Mucosa of stomach (tissue), 1 donor: ENCODE results near the gene C19orf44.
"Not testable (repeated sequence)": the region's sequence is repeated elsewhere in the genome, so short reads cannot be mapped to it uniquely, and the experiment has no call there.

ENCODE experiments used
- H3K27me3 ChIP-seq: one replicate; pipeline ENCODE4 v1.7.0; 2013; ENCODE audit warnings: mild to moderate bottlenecking, low read length; ENCODE audit not compliant: control insufficient read depth, insufficient read depth
- H3K36me3 ChIP-seq: one replicate; pipeline ENCODE4 v1.7.0; 2013; ENCODE audit warnings: low read length; ENCODE audit not compliant: control insufficient read depth, insufficient read depth
- H3K4me1 ChIP-seq: one replicate; pipeline ENCODE4 v1.7.0; 2013; ENCODE audit warnings: mild to moderate bottlenecking, low read length; ENCODE audit not compliant: control insufficient read depth, insufficient read depth
- H3K4me3 ChIP-seq: one replicate; pipeline ENCODE4 v1.7.0; 2013; ENCODE audit warnings: low read length
- H3K9ac ChIP-seq: one replicate; pipeline ENCODE4 v1.7.0; 2013; ENCODE audit warnings: mild to moderate bottlenecking, low read length, moderate library complexity
- H3K9me3 ChIP-seq: one replicate; pipeline ENCODE4 v1.7.0; 2013; ENCODE audit warnings: mild to moderate bottlenecking, low read length, moderate library complexity; ENCODE audit not compliant: control insufficient read depth
- donor health status: Pancreatic carcinoma.

C19orf44 gene

DNA sequence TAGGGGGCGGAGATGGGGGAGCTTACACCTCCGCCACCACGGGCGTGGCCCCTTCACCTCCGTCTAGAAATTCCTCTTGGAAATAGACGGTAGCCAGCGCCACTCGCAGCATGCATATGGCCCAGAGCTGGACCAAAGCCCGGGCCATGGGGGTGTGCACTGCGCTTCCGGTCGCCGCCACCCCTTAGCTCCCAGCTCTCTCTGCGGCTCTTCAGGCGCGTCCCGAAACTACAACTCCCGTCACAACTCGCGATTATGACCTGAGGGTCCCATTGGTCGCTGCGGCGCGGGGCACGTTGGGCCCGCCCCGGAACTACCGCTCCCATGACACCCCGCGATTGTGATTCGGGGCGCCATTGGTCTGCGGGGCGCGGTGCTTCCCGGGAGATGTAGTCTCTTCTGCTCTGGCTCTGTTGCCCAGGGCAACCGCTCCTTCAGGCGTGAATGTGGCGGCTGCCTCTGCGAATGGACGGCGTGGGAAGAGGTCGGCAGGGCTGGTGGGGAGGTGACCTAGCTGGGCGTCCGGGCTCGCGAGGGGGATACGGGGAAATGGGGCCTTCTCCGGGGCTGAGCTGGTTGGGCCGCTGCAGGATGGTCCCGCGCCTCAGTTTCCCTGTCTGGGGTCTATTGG, at the start of gene C19orf44, which contains the start of gene CALR3:
TSS of gene C19orf44 (plus strand) at position 413 of the 631 bp plus-strand sequence. CDS start 4,399 bp downstream, outside the sequence.
TSS of gene CALR3 (minus strand) at position 186 of the 631 bp plus-strand sequence. CDS start at position 148, 38 bp downstream.
- Histone ChIP-seq H3K4me3 (peak within 1 kb of the TSS; percentile 53), H3K4me1 (peaks cover 13% of the 10 kb centered on the region), H3K27me3 (no peaks in the 10 kb centered on the region), H3K9ac (peak within 1 kb of the TSS; percentile 78), H3K36me3 (no peaks in the 10 kb centered on the region), H3K9me3 (no peaks in the 10 kb centered on the region)

GRCh38 chr19:16446724-16447368, 49.3 kb upstream of the C19orf44 start:
- H3K9ac ChIP-seq: no peak overlapping the region
- H3K4me1 ChIP-seq: peaks cover 28% of the 10 kb centered on the region
- H3K4me3 ChIP-seq: no peak overlapping the region

DNA sequence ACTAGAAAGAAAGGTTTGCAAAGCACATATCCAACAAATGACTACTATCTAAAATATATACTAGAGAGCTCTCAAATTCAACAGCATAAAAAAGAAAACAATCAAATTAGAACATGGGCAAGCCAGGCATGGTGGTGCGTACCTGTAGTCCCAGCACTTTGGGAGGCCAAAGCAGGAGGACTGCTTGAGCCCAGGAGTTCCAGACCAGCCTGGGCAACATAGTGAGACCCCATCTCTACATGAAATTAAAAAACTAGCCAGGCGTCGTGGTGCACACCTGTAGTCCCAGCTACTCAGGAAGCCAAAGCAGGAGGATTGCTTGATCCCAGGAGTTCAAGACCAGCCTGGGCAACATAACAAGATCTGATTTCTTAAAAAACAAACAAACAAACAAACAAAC, 47.3 kb upstream of the C19orf44 start:
- not testable (repeated sequence) for H3K27me3 ChIP-seq, H3K9me3 ChIP-seq, H3K4me3 ChIP-seq, H3K9ac ChIP-seq, H3K36me3 ChIP-seq
- H3K4me1 ChIP-seq: peaks cover 19% of the 10 kb centered on the region

More at GRCh38 chr19:16446724-16447368, 49.3 kb upstream of the C19orf44 start:
- no peaks in the 10 kb centered on the region for H3K9me3 ChIP-seq
- no peaks in the 10 kb centered on the region for H3K36me3 ChIP-seq
- no peaks in the 10 kb centered on the region for H3K27me3 ChIP-seq

DNA sequence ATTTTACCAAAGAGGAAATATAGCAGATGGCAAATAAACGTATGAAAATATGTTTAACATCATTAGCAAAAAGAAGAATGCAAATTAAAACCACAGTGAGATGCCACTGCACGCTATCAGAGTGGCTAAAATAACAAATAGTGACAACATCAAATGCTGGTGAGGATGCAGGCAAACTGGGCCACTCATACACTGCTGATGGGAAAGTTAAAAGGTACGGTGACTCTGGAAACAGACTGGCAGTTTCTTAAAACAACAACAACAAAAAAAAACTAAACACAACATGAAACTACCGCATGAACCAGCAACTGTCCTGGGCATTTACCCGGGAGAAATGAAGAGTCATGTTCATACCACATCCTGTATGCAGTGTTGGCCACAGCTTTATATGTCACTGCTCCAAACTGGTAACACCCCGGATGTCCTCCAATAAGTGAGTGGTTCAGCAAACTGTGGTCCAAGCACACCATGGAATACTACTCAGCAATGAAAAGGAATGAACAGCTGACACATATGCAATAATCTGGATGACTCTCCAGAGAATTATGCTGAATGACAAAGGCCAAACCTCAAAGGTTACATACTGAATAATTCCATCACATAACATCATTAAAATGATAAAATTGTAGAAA, 46.7 kb upstream of the C19orf44 start:
- Histone ChIP-seq H3K27me3 (no peaks in the 10 kb centered on the region), H3K4me3 (no peak overlapping the region), H3K9ac (no peak overlapping the region), H3K36me3 (no peaks in the 10 kb centered on the region), H3K4me1 (peaks cover 19% of the 10 kb centered on the region), H3K9me3 (no peaks in the 10 kb centered on the region)

DNA sequence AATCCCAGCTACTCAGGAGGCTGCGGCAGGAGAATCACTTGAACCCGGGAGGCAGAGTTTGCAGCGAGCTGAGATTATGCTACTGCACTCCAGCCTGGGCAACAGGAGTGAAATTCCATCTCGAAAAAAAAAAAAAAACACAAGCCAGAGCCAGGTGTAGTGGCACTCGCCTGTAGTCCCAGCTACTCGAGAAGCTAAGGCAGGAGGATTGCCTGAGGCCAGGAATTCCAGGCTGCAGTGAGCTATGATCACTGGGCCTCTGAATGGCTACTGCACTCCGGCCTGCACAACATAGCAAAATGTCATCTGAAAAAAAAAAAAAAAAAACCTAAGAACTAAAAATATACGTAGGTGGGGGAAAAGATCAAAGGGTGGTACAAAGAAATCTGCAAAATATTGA, 43.9 kb upstream of the C19orf44 start:
- no peak overlapping the region for H3K9ac ChIP-seq
- H3K4me1 ChIP-seq: peaks cover 12% of the 10 kb centered on the region
- no peaks in the 10 kb centered on the region for H3K27me3 ChIP-seq
- no peak overlapping the region for H3K4me3 ChIP-seq
- no peaks in the 10 kb centered on the region for H3K9me3 ChIP-seq
- H3K36me3 ChIP-seq: no peaks in the 10 kb centered on the region

GRCh38 chr19:16454351-16454918, 41.8 kb upstream of the C19orf44 start:
- Histone ChIP-seq H3K9ac (no peak overlapping the region), H3K27me3 (no peaks in the 10 kb centered on the region), H3K4me1 (peaks cover 30% of the 10 kb centered on the region), H3K36me3 (no peaks in the 10 kb centered on the region), H3K9me3 (no peaks in the 10 kb centered on the region), H3K4me3 (no peak overlapping the region)

- Histone ChIP-seq H3K4me1 (peaks cover 38% of the 10 kb centered on the region), H3K9ac (no peak overlapping the region), H3K27me3 (no peaks in the 10 kb centered on the region), H3K36me3 (no peaks in the 10 kb centered on the region), H3K9me3 (no peaks in the 10 kb centered on the region), H3K4me3 (no peak overlapping the region)
Measured at GRCh38 chr19:16455489-16455888, 40.7 kb upstream of the C19orf44 start.

GRCh38 chr19:16456652-16457194, 39.5 kb upstream of the C19orf44 start:
- Histone ChIP-seq H3K9me3 (no peaks in the 10 kb centered on the region), H3K27me3 (no peaks in the 10 kb centered on the region), H3K9ac (peak overlapping the region; percentile 8), H3K4me1 (peaks cover 38% of the 10 kb centered on the region), H3K36me3 (no peaks in the 10 kb centered on the region), H3K4me3 (no peak overlapping the region)

- no peaks in the 10 kb centered on the region for H3K36me3 ChIP-seq
- H3K9ac ChIP-seq: peak overlapping the region; percentile 28
- no peaks in the 10 kb centered on the region for H3K27me3 ChIP-seq
- peaks cover 40% of the 10 kb centered on the region for H3K4me1 ChIP-seq
- no peak overlapping the region for H3K4me3 ChIP-seq
- H3K9me3 ChIP-seq: no peaks in the 10 kb centered on the region
Measured at GRCh38 chr19:16457195-16457953, 38.8 kb upstream of the C19orf44 start.

DNA sequence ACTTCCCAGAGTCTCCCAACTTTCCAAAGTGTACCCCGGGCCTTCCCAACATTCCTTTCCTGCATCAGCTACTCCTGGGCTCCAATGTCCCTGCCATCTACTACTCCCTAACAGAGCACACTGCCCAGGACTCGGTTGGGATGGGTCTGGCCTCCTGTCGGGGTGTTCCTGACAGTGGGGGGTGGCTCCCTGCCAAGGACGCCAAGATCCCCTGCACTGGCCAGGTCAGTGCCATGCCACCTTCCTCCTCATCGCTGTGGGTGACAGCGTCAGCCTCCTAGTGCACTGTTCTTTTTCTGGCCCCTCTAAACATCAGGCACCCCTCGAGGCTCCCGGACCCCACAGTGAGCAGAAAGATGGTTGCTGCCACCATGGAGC, 38.3 kb upstream of the C19orf44 start:
- Histone ChIP-seq H3K9me3 (no peaks in the 10 kb centered on the region), H3K4me3 (no peak overlapping the region), H3K27me3 (no peaks in the 10 kb centered on the region), H3K36me3 (no peaks in the 10 kb centered on the region), H3K9ac (peak overlapping the region; percentile 28), H3K4me1 (peaks cover 45% of the 10 kb centered on the region)
